Activated CD8-positive, alpha-beta T cell treated with anti-CD3 and anti-CD28 coated beads for 36 hours (primary cell): ENCODE measurements around the gene NKX2-8. TPM values are rescaled to one million over a fixed set of nuclear protein-coding genes. Genes with fewer than 3 reads are reported as not detected.

ENCODE experiments used
- ATAC-seq: fragments of 200-7000 bp; cut with Tn5 transposase; one replicate; pipeline ENCODE4 v1.10.0; 2021; ENCODE audit warnings: mild to moderate bottlenecking, moderate library complexity
- CTCF ChIA-PET: fragments of 350-600 bp; sonication (Branson Sonifier 250); formaldehyde crosslinking; loops from one replicate; lab custom pipeline; 2021; ENCODE audit warnings: antibody characterized with exemption; lab: Charles Lee
- POLR2A ChIA-PET: fragments of 350-600 bp; sonication (Branson Sonifier 250); formaldehyde crosslinking; loops from one replicate; lab custom pipeline; 2021; ENCODE audit warnings: antibody characterized with exemption; lab: Charles Lee
- DNase-seq: peaks from one replicate; pipeline ENCODE4 v3.0.0-alpha.2; 2020
- H3K27ac Mint-ChIP-seq: one replicate; pipeline ENCODE4 v1.8.0; 2021; ENCODE audit warnings: mild to moderate bottlenecking, mixed read lengths
- H3K27me3 Mint-ChIP-seq: one replicate; pipeline ENCODE4 v1.8.0; 2021; ENCODE audit warnings: mixed read lengths
- H3K36me3 Mint-ChIP-seq: one replicate; pipeline ENCODE4 v1.8.0; 2021; ENCODE audit warnings: low read depth, mixed read lengths
- H3K4me1 Mint-ChIP-seq: one replicate; pipeline ENCODE4 v1.8.0; 2021; ENCODE audit warnings: low read depth, mixed read lengths
- H3K4me3 Mint-ChIP-seq: one replicate; pipeline ENCODE4 v1.8.0; 2021; ENCODE audit warnings: mild to moderate bottlenecking, moderate library complexity, mixed read lengths
- H3K9me3 Mint-ChIP-seq: one replicate; pipeline ENCODE4 v1.8.0; 2021; ENCODE audit warnings: mixed read lengths
- intact Hi-C: fragments of 100-400 bp; cut with micrococcal nuclease; formaldehyde crosslinking; loops from one replicate; pipeline ENCODE4 v1.10.0; 2022
- total RNA-seq, 2 experiments: library from RNA; stranded (reverse); gene quantifications; one replicate each; pipeline ENCODE4 v1.2.3, GENCODE V29; 2021
- TF ChIP-seq, protein P1 (sequence below): fragments of 200-600 bp; IDR thresholded peaks from one replicate; pipeline ENCODE4 v1.8.0; 2022; ENCODE audit warnings: antibody characterized with exemption, mild to moderate bottlenecking

NKX2-8 gene
- not detected for total RNA-seq

DNA sequence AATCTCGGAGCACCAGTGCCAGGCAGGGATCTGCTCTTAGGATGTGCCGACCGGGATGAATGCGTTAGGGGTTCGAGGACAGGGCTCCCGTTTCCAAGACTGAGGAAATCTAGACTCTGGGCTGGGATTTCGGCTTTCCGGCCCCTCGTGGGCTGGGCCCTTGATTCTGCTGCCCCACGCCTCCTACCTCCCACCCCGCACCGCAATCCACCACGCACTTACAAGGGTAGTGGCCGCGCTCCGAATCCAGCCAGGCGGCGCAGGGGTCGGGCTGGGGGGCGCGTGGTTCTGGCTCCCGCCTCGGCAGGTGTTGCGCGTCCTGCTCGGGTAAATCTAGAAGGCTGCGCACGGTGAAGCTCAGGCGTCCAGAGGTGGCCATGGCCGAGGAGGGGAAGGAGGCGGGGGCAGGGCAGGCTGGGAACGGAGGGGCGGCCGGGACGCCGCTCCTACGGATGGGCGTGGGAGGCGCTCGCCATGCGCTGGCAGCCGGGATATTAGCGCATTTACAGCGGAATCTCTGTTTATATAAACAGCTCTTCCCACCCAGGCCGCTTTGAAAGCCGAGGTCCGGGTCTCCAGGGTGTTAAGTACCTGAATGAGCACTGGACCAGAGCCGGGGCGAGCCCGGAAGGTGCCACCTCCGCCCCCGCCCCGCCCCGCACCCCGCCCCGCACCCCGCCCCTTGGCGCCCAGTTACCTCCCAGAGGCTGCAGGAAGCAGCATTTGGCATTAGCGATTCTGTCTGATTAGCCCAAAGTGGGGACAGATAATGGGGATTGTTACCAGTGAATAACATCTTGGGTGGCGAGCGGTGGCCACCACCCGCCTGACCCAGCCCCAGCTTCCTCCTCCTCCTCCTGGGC, at the start of gene NKX2-8:
Gene NKX2-8 (minus strand): TSS at position 604 of the 863 bp plus-strand sequence. CDS start 225 bp downstream, at position 379.
- H3K27ac Mint-ChIP-seq, result no peak within 1 kb of the TSS
- no peak for DNase-seq

DNA sequence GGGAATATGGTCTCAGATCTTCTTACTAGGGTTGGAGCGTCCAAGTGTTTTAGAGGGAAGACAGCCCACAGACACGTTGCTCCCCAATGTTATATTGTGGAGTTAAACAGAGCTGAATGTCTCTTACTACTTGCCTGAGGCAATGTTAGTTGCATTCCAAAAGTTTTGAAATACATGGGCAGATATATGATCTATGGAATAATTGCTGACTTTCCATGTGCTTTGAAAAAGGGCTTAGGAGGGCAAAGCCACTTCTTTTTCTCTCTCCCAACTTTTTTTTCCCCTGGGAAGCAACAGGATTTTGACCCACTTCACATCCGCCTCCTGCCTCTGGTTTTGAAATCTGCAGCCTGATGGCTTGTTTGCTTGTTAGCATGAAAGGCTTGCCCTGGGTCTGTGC, 45.6 kb upstream of the NKX2-8 start:
- no peak for DNase-seq
- POLR2A ChIA-PET, result no interaction called here
- Mint-ChIP-seq H3K27ac (no peak overlapping the region), H3K27me3 (peaks cover 13% of the 10 kb centered on the region), H3K9me3 (no peaks in the 10 kb centered on the region), H3K4me3 (no peak overlapping the region), H3K36me3 (no peaks in the 10 kb centered on the region), H3K4me1 (no peaks in the 10 kb centered on the region)
- CTCF ChIA-PET, result no interaction called here
- TF ChIP-seq, protein P1, sequence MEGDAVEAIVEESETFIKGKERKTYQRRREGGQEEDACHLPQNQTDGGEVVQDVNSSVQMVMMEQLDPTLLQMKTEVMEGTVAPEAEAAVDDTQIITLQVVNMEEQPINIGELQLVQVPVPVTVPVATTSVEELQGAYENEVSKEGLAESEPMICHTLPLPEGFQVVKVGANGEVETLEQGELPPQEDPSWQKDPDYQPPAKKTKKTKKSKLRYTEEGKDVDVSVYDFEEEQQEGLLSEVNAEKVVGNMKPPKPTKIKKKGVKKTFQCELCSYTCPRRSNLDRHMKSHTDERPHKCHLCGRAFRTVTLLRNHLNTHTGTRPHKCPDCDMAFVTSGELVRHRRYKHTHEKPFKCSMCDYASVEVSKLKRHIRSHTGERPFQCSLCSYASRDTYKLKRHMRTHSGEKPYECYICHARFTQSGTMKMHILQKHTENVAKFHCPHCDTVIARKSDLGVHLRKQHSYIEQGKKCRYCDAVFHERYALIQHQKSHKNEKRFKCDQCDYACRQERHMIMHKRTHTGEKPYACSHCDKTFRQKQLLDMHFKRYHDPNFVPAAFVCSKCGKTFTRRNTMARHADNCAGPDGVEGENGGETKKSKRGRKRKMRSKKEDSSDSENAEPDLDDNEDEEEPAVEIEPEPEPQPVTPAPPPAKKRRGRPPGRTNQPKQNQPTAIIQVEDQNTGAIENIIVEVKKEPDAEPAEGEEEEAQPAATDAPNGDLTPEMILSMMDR, result no peak
- intact Hi-C loops, result no loop called here
- no peak for ATAC-seq

More for the DNA sequence above, at the start of gene NKX2-8:
- ChIA-PET CTCF (interaction anchor here (1.2 kb wide), 1 partner anchor 22 kb away, joined by 3 read pairs; no protein-coding TSS in a partner anchor), POLR2A (no interaction called here)
- H3K27me3 Mint-ChIP-seq, result peaks cover 64% of the 10 kb centered on the region
- H3K4me1 Mint-ChIP-seq, result no peaks in the 10 kb centered on the region
- TF ChIP-seq, protein P1, result no peak
- ATAC-seq, result no peak
- H3K4me3 Mint-ChIP-seq, result no peak within 1 kb of the TSS
- H3K36me3 Mint-ChIP-seq, result no peaks in the 10 kb centered on the region
- no peaks in the 10 kb centered on the region for H3K9me3 Mint-ChIP-seq
- intact Hi-C loops, result loop anchor here (5.0 kb wide), 1 partner anchor 75 kb away; no protein-coding TSS in a partner anchor

GRCh38 chr14:36626151-36626550, 43.7 kb upstream of the NKX2-8 start:
- H3K4me1 Mint-ChIP-seq, result no peaks in the 10 kb centered on the region
- ATAC-seq, result no peak
- H3K27ac Mint-ChIP-seq, result no peak overlapping the region
- peaks cover 11% of the 10 kb centered on the region for H3K27me3 Mint-ChIP-seq
- intact Hi-C loops, result no loop called here
- CTCF ChIA-PET, result interaction anchor here (1.6 kb wide), 1 partner anchor 316 kb away, joined by 3 read pairs; no protein-coding TSS in a partner anchor
- no peak overlapping the region for H3K4me3 Mint-ChIP-seq
- DNase-seq, result no peak
- TF ChIP-seq, protein P1, result no peak
- POLR2A ChIA-PET, result no interaction called here
- peaks cover 4% of the 10 kb centered on the region for H3K9me3 Mint-ChIP-seq
- no peaks in the 10 kb centered on the region for H3K36me3 Mint-ChIP-seq

DNA sequence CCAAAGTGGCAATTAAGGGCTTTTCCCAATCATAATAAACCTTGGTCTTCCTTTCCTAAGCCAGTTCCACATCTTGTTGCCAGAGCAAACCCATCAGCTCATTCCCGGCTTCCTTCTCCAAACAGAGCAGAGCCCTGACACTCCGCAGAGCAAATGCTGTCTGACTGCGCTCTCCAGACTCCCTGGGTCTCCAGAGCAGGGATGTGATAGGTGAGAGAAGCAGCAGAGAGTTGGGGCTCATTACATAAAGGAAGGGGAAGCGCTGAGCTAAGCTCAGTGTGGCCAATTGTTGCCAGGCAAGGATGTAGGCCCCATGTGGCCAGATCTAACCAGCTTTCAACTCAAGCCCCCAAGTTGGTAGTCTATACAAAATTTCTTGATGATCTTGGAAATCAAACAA, 43.0 kb upstream of the NKX2-8 start:
- TF ChIP-seq, protein P1, result no peak
- Mint-ChIP-seq H3K27me3 (peaks cover 9% of the 10 kb centered on the region), H3K9me3 (peaks cover 4% of the 10 kb centered on the region), H3K36me3 (no peaks in the 10 kb centered on the region), H3K4me3 (no peak overlapping the region), H3K27ac (no peak overlapping the region), H3K4me1 (no peaks in the 10 kb centered on the region)
- ChIA-PET POLR2A (no interaction called here), CTCF (interaction anchor here (1.6 kb wide), 1 partner anchor 317 kb away, joined by 3 read pairs; no protein-coding TSS in a partner anchor)
- DNase-seq, result no peak
- ATAC-seq, result no peak
- intact Hi-C loops, result no loop called here

GRCh38 chr14:36625014-36625413, 42.6 kb upstream of the NKX2-8 start:
- H3K4me3 Mint-ChIP-seq, result no peak overlapping the region
- TF ChIP-seq, protein P1, result no peak

More at GRCh38 chr14:36625014-36625413, 42.6 kb upstream of the NKX2-8 start:
- DNase-seq (no peak), ATAC-seq (no peak)
- Mint-ChIP-seq H3K27me3 (peaks cover 9% of the 10 kb centered on the region), H3K4me1 (no peaks in the 10 kb centered on the region), H3K9me3 (peaks cover 4% of the 10 kb centered on the region), H3K27ac (no peak overlapping the region), H3K36me3 (no peaks in the 10 kb centered on the region)
- intact Hi-C loops, result no loop called here
- POLR2A ChIA-PET, result no interaction called here
- CTCF ChIA-PET, result interaction anchor here (1.6 kb wide), 1 partner anchor 317 kb away, joined by 3 read pairs; no protein-coding TSS in a partner anchor
